Adipocyte (in vitro differentiated cells): ENCODE data around the gene PLEKHA7.
"Not testable (repeated sequence)": the region's sequence is repeated elsewhere in the genome, so short reads cannot be mapped to it uniquely, and the experiment has no call there.

Experiments used
- DNase-seq: peaks from one replicate; pipeline ENCODE4 v3.0.0-alpha.2; 2015; ENCODE audit warnings: low read depth
- H3K27me3 ChIP-seq: replicated peaks from 2 replicates; pipeline ENCODE4 v1.7.0; 2013; ENCODE audit warnings: mild to moderate bottlenecking, low read length, moderate library complexity; ENCODE audit not compliant: control insufficient read depth, insufficient read depth
- H3K36me3 ChIP-seq: 2 replicates; pipeline ENCODE4 v1.7.0; 2013; ENCODE audit warnings: low read length, mild to moderate bottlenecking, moderate library complexity; ENCODE audit not compliant: control insufficient read depth, insufficient read depth, severe bottlenecking
- H3K4me1 ChIP-seq: 2 replicates; pipeline ENCODE4 v1.7.0; 2013; ENCODE audit warnings: mild to moderate bottlenecking, low read length, moderate library complexity; ENCODE audit not compliant: control insufficient read depth, insufficient read depth
- H3K4me3 ChIP-seq: 2 replicates; pipeline ENCODE4 v1.7.0; 2013; ENCODE audit warnings: mild to moderate bottlenecking, low read length, moderate library complexity
- H3K9ac ChIP-seq: 2 replicates; pipeline ENCODE4 v1.7.0; 2013; ENCODE audit warnings: mild to moderate bottlenecking, low read length, moderate library complexity
- H3K9me3 ChIP-seq: 2 replicates; pipeline ENCODE4 v1.7.0; 2013; ENCODE audit warnings: mild to moderate bottlenecking, low read length, moderate library complexity; ENCODE audit not compliant: control insufficient read depth

The PLEKHA7 gene

DNA sequence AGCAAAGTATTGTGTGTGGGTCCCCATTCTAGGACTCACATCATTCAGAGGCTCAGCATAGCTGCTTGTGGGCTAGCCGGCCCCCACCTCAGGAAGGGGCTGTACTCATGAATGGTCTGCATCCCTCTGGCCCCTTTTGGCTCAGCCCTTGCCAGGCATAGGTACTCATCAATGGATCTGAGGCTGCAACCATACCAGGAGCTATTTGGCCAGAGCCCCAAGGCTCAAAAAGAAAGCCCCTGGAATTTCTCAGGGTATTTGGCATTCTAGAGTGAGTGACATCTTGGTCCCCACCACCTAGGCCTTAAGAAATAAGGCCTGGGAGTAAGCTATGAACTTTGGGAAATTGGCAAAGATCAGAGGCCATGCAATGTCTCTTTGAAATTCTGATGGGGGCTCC lies 38.3 kb downstream of the PLEKHA7 start:
- Histone ChIP-seq H3K4me1 (no peaks in the 10 kb centered on the region), H3K36me3 (no peaks in the 10 kb centered on the region), H3K9ac (no peak overlapping the region), H3K27me3 (no peaks in the 10 kb centered on the region), H3K9me3 (no peaks in the 10 kb centered on the region), H3K4me3 (no peak overlapping the region)
- no peak for DNase-seq

DNA sequence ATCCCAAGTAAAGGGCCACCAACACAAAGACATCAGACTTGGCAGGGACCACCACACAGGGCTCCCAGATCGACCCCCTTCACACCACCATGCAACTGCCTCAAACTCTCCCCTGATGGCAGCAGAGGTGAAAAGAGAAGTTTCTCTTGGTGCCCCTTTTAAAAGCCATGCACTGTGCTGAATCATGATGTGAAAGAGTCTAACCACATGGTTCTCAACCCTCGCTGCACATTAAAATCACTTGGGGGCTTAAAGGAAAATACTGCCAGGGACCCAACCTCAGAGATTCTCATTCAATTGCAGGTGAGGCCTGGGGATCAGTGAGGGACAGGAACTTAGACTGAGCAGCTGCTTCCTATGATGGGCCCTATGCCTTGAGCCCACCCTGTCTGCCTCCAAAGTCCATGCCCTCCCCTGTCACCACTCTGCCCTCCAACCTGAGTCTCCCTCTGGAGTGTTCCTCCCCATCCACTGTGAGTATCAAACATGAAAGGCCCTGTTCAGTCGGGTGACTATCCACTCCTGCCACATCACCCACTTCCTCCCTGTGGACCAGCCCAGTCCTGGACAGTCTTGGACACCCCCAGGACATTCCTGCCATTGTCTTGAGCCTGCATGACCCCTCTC lies 40.8 kb downstream of the PLEKHA7 start:
- H3K4me3 ChIP-seq, result no peak overlapping the region
- no peaks in the 10 kb centered on the region for H3K36me3 ChIP-seq
- no peaks in the 10 kb centered on the region for H3K4me1 ChIP-seq
- H3K27me3 ChIP-seq, result no peaks in the 10 kb centered on the region
- no peaks in the 10 kb centered on the region for H3K9me3 ChIP-seq
- no peak for DNase-seq
- no peak overlapping the region for H3K9ac ChIP-seq

DNA sequence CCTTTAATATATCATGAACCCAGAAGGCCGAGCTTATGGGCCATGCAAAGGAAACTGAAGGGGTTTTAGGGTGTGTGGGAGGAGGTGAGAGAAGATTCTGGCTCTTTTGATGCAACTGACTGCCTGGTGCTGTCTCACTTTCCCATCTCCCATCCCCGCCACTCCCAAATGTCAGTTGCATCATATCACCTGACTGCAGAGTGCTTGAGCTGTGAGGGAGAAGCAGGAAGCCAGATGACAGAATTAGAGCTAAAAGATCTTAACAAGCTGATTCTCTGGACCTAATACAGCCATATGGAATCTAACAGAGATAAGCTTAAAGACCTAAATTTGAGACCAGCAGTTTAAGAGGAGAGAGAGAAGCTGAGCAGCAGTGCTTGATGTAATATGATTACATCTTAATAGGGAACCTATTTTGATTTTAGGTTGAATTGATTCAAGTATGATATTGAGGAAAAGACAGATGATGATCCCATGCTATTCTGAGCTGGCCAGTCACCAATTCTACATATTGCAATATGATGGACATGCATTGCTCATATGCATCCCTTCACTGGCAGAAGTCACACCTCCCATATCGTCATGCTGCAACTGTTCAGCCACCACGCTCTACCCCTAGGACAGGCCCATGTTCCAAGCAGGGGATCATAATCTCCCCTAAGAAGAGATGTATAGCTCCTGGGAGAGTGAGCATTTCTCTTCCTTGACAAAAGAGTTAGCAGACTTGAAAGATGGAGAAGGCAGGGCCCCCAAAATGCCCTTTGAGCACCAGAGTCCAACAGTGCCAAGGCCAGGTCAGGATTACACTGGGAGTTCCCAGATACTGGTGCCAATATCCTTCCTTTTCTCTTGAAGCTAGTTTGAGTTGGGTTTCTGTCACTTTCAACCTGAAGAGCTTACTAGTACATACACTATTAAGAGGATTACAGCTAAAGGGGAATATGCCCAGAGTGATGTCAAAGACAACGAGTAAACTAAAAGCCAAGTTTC lies 44.9 kb downstream of the PLEKHA7 start:
- Histone ChIP-seq H3K4me3 (no peak overlapping the region), H3K4me1 (no peaks in the 10 kb centered on the region), H3K9me3 (no peaks in the 10 kb centered on the region), H3K36me3 (no peaks in the 10 kb centered on the region), H3K9ac (no peak overlapping the region), H3K27me3 (peaks cover 10% of the 10 kb centered on the region)
- no peak for DNase-seq

DNA sequence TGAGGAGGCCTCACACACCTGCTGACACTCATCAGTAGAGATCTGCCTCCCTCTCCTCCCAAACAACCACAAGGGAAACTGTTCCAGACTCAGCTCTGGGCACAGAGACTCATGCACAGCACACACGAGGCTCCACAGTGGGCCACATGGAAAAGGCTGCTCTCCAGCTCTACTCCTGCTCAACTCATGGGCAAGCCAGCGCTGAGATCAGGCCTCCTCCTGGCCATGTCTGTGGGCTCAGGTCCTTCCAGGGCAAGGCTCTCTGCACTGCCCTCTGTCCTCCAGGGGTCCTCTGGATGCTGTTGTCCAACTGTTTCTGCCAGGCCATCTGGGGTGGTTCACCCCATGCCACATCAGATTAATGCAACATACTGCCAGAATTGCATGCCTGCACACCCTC lies 46.0 kb downstream of the PLEKHA7 start:
- H3K4me3 ChIP-seq, result no peak overlapping the region
- peaks cover 10% of the 10 kb centered on the region for H3K27me3 ChIP-seq
- no peaks in the 10 kb centered on the region for H3K4me1 ChIP-seq
- H3K9ac ChIP-seq, result no peak overlapping the region
- no peaks in the 10 kb centered on the region for H3K36me3 ChIP-seq
- no peak for DNase-seq
- H3K9me3 ChIP-seq, result no peaks in the 10 kb centered on the region

DNA sequence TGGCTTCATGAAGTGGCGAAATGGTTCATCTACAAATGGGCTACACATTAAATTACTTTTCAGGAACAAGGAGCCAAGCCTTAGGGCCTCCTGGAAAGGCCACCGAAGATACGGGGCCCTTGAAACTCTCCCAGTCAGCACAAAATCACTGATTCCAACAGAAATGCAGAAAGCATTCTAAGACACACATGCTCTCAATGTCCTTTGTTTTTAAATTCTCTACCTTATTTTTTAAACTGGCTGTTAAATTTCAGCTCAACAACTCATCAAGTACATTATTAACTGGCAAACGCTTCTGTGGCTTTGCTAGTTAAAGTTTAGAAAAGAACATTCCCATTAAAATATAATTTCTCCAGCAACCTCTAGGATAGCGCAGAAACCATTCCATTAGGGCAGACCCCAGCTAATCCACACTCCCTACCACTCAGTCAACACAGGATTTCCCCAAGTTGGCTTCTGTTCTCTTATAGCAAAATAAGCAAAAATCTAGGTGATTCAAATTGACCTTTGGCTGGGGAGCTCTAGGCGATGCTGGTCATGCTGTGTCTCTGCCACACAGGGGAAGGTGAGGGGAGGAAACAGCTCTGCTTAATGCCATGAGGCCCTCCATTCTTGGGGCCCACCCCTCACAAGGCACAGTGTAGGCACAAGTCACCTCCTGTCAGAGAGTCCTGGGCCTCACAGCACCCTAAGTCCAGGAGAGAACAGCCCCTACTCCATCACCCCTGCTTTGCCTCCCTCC lies 47.1 kb downstream of the PLEKHA7 start:
- Histone ChIP-seq H3K4me3 (no peak overlapping the region), H3K4me1 (no peaks in the 10 kb centered on the region), H3K27me3 (peaks cover 10% of the 10 kb centered on the region), H3K36me3 (no peaks in the 10 kb centered on the region), H3K9me3 (no peaks in the 10 kb centered on the region), H3K9ac (no peak overlapping the region)
- DNase-seq, result no peak

DNA sequence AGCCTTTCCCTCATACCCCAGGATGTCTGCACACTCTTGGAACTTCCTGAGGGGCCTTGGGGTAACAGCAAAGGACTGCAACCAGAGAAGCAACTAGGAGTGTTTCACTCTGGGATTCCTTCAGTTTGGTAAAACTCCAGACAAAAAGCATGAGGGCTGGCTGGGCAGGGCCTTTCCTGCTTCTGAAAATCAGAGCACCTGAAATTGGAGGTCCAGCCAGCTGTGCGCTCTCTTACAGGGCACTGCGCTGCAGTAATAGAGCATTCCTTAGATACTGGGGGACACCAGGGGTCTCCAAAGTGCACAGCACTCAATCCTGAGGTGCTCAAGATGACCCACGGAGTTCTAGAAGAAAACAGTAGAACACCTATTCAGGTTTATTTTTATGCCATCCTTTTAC lies 49.7 kb downstream of the PLEKHA7 start:
- Histone ChIP-seq H3K4me1 (no peaks in the 10 kb centered on the region), H3K9ac (no peak overlapping the region), H3K9me3 (no peaks in the 10 kb centered on the region), H3K4me3 (no peak overlapping the region), H3K27me3 (peaks cover 13% of the 10 kb centered on the region), H3K36me3 (no peaks in the 10 kb centered on the region)
- DNase-seq, result no peak

DNA sequence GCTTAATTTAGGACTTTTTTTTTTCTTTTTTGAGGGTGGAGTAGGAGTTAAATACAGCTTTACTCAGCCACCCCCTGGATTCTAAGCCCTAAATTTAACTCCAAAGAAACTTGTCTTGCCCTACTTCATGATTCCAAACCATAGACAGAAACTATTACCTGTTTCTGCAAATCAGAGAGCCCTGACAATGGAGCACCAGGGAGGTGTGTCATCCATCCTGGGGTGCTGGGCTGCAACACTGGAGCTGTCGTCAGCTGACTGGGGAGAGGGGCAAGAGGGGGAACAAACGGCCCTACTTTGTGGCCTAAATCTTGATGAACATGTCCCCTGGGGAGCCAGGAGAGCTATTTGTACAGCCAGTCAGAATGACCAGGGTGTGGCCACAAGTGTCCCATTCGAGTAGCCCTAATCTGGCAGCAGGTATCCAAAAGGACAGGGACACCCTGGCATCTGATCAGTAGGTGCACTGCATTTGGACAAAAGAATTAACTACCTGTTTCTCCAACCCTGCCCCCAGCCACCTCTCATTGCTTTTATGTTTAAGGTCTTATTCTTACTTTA lies 50.8 kb downstream of the PLEKHA7 start:
- Histone ChIP-seq H3K9me3 (no peaks in the 10 kb centered on the region), H3K4me3 (no peak overlapping the region), H3K36me3 (no peaks in the 10 kb centered on the region), H3K4me1 (no peaks in the 10 kb centered on the region), H3K9ac (no peak overlapping the region), H3K27me3 (peaks cover 13% of the 10 kb centered on the region)
- no peak for DNase-seq

DNA sequence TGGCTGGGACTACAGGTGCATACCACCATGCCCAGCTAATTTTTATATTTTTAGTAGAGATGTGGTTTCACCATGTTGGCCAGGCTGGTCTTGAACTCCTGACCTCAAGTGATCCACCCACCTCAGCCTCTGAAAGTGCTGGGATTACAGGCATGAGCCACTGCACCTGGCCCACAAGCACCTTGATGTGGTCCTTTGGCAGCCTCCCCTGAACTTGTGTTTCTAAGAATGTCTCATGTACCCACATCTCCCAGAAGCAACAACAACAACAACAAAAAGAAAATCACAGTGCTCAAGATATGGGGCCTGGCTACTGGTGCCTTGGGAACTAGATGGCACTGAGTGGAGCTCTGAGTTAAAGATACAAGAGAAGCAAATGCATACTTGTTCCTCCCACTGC lies 51.6 kb downstream of the PLEKHA7 start:
- not testable (repeated sequence) for H3K36me3 ChIP-seq, H3K9ac ChIP-seq, H3K9me3 ChIP-seq, H3K4me1 ChIP-seq, H3K4me3 ChIP-seq, DNase-seq, H3K27me3 ChIP-seq

DNA sequence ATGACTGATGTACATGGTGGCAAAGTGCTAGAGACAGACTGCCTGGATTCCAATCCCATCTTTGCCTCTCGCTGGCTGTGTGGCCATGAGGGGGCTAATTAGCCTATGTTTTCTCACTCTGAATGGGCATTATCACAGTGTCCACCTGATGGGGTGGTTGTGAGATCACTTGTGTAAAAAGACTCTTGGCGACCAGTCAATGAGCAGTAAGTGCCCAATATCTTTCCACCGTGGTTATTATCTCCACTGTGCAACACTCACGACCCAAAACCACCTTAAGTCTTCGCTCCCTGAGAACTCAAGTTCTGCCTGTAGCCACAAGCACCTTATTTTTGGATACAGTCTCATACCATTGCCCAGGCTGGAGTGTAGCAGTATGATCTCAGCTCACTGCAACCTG lies 52.1 kb downstream of the PLEKHA7 start:
- DNase-seq, result no peak

DNA sequence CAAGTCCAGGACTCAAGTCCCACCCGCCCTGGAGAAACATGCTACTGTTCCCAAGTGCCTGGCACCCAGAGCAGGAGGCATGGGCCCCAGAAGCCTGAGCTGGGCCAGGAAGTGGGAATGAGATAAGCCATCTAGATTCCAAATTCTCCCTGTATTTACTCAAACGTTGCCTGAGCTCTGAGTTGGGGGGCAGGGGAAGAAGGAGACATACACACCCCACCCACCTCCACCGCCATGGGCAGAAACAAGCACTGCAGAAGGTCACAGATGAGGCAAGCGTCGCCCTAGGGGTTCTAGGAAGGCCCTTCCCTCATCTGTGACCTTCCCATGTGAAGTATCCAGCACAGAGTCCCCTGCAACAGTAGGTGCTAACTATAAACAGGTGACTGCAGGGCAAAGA lies 54.0 kb downstream of the PLEKHA7 start:
- no peak overlapping the region for H3K9ac ChIP-seq
- H3K4me1 ChIP-seq, result no peaks in the 10 kb centered on the region
- no peaks in the 10 kb centered on the region for H3K9me3 ChIP-seq
- H3K36me3 ChIP-seq, result no peaks in the 10 kb centered on the region
- H3K4me3 ChIP-seq, result no peak overlapping the region
- DNase-seq, result no peak
- H3K27me3 ChIP-seq, result peaks cover 4% of the 10 kb centered on the region

More for the DNA sequence above, 52.1 kb downstream of the PLEKHA7 start:
- H3K9me3 ChIP-seq, result no peaks in the 10 kb centered on the region
- no peak overlapping the region for H3K4me3 ChIP-seq
- no peaks in the 10 kb centered on the region for H3K4me1 ChIP-seq
- peaks cover 4% of the 10 kb centered on the region for H3K27me3 ChIP-seq
- H3K9ac ChIP-seq, result no peak overlapping the region
- no peaks in the 10 kb centered on the region for H3K36me3 ChIP-seq

DNA sequence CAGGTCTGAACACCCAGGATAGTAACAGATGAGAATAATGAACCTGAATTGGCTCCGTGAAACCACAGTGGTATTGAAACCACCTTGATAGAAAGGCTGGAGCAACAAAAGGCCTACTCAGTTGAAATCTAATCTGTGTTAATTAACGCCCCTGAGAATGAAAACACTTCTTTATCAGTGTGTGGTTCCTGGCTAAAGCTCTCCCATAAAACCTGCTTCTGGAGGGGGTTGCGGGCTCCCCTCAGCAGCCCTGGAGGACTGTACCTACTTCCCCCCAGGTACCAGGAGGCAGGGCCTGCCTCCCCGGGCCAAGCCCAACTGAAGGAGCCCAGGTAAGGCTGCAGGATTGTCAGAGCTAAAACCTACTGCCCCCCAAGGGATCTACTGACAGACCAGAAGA lies 54.6 kb downstream of the PLEKHA7 start:
- no peak overlapping the region for H3K9ac ChIP-seq
- H3K9me3 ChIP-seq, result no peaks in the 10 kb centered on the region
- no peaks in the 10 kb centered on the region for H3K36me3 ChIP-seq
- no peaks in the 10 kb centered on the region for H3K4me1 ChIP-seq
- no peak overlapping the region for H3K4me3 ChIP-seq
- DNase-seq, result no peak
- H3K27me3 ChIP-seq, result peaks cover 4% of the 10 kb centered on the region
